SK-N-SH treated with all-trans-retinoic acid at 6 μM for 48 hours (cell line): ENCODE measurements around the gene AP3S2.

ENCODE experiments used
- GLIS3 ChIP-seq: fragments of 250-450 bp; sonication (Bioruptor Pico); IDR thresholded peaks from 2 replicates; pipeline ENCODE4 v1.5.0; 2020; ENCODE audit warnings: mild to moderate bottlenecking, moderate library complexity
- OSR1 ChIP-seq: fragments of 250-450 bp; sonication (Bioruptor Pico); IDR thresholded peaks from 2 replicates; pipeline ENCODE4 v1.8.0; 2022; ENCODE audit warnings: moderate library complexity, mild to moderate bottlenecking, inconsistent platforms
- TOX ChIP-seq: fragments of 250-450 bp; sonication (Bioruptor Pico); IDR thresholded peaks from 2 replicates; pipeline ENCODE4 v1.8.0; 2021; ENCODE audit warnings: mild to moderate bottlenecking, moderate library complexity, borderline replicate concordance
- ZFP3 ChIP-seq: fragments of 250-450 bp; sonication (Bioruptor Pico); IDR thresholded peaks from 2 replicates; pipeline ENCODE4 v1.5.0; 2020; ENCODE audit warnings: mild to moderate bottlenecking, moderate library complexity
- ZFP30 ChIP-seq: fragments of 450-650 bp; formaldehyde crosslinking; IDR thresholded peaks from 2 replicates; pipeline ENCODE4 v1.5.0; 2022; ENCODE audit warnings: mild to moderate bottlenecking, moderate library complexity
- TF ChIP-seq, protein P1 (sequence below): fragments of 250-450 bp; sonication (Bioruptor Pico); IDR thresholded peaks from 2 replicates; pipeline ENCODE4 v1.8.0; 2021; ENCODE audit warnings: low read depth, mild to moderate bottlenecking, moderate library complexity, borderline replicate concordance
- TF ChIP-seq, protein P2 (sequence below): fragments of 250-450 bp; sonication (Bioruptor Pico); IDR thresholded peaks from 2 replicates; pipeline ENCODE4 v1.8.0; 2020; ENCODE audit warnings: mild to moderate bottlenecking, moderate library complexity, borderline replicate concordance
- TF ChIP-seq, protein P3 (sequence below): fragments of 250-450 bp; sonication (Bioruptor Pico); IDR thresholded peaks from 2 replicates; pipeline ENCODE4 v1.5.1; 2021; ENCODE audit warnings: mild to moderate bottlenecking, moderate library complexity
- TF ChIP-seq, protein P4 (sequence below): fragments of 250-450 bp; sonication (Bioruptor Pico); IDR thresholded peaks from 2 replicates; pipeline ENCODE4 v1.5.1; 2020; ENCODE audit warnings: low read depth, mild to moderate bottlenecking, moderate library complexity

DNA sequence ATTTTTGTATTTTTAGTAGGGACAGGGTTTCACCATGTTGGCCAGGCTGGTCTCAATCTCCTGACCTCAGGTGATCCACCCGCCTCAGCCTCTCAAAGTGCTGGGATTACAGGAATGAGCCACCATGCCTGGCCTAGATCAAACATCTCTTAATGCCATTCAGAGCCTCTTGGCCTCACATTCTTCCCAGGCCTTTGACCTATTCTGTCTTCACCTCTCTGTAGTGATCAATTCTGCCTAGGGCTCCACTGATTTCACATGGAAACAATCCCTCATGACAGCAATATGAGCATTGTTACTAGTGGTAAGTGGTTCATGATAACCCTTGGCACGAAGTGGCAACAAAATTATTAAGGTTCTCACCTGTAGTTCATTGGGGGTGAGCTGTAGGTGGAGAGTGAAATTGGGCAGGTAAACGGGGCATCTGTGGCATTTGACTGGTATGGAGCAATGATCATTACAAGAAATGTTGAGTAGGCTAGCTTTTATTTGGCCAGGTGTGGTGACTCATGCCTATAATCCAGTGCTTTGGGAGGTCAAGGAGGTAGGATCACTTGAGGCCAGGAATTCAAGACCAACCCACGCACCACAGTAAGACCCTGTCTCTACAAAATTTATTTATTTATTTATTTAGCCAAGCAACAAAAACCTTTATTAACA, 23.8 kb upstream of the AP3S2 start:
- TF ChIP-seq, protein P1, sequence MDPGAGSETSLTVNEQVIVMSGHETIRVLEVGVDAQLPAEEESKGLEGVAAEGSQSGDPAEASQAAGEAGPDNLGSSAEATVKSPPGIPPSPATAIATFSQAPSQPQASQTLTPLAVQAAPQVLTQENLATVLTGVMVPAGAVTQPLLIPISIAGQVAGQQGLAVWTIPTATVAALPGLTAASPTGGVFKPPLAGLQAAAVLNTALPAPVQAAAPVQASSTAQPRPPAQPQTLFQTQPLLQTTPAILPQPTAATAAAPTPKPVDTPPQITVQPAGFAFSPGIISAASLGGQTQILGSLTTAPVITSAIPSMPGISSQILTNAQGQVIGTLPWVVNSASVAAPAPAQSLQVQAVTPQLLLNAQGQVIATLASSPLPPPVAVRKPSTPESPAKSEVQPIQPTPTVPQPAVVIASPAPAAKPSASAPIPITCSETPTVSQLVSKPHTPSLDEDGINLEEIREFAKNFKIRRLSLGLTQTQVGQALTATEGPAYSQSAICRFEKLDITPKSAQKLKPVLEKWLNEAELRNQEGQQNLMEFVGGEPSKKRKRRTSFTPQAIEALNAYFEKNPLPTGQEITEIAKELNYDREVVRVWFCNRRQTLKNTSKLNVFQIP, result no peak
- TF ChIP-seq OSR1 (no peak), ZFP30 (CRISPR knock-in tag) (no peak), TOX (CRISPR knock-in tag) (no peak), GLIS3 (no peak), ZFP3 (CRISPR knock-in tag) (no peak)
- TF ChIP-seq, protein P2, sequence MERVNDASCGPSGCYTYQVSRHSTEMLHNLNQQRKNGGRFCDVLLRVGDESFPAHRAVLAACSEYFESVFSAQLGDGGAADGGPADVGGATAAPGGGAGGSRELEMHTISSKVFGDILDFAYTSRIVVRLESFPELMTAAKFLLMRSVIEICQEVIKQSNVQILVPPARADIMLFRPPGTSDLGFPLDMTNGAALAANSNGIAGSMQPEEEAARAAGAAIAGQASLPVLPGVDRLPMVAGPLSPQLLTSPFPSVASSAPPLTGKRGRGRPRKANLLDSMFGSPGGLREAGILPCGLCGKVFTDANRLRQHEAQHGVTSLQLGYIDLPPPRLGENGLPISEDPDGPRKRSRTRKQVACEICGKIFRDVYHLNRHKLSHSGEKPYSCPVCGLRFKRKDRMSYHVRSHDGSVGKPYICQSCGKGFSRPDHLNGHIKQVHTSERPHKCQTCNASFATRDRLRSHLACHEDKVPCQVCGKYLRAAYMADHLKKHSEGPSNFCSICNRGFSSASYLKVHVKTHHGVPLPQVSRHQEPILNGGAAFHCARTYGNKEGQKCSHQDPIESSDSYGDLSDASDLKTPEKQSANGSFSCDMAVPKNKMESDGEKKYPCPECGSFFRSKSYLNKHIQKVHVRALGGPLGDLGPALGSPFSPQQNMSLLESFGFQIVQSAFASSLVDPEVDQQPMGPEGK (CRISPR knock-in tag), result no peak
- TF ChIP-seq, protein P3, sequence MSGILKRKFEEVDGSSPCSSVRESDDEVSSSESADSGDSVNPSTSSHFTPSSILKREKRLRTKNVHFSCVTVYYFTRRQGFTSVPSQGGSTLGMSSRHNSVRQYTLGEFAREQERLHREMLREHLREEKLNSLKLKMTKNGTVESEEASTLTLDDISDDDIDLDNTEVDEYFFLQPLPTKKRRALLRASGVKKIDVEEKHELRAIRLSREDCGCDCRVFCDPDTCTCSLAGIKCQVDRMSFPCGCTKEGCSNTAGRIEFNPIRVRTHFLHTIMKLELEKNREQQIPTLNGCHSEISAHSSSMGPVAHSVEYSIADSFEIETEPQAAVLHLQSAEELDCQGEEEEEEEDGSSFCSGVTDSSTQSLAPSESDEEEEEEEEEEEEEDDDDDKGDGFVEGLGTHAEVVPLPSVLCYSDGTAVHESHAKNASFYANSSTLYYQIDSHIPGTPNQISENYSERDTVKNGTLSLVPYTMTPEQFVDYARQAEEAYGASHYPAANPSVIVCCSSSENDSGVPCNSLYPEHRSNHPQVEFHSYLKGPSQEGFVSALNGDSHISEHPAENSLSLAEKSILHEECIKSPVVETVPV, result no peak
- TF ChIP-seq, protein P4, sequence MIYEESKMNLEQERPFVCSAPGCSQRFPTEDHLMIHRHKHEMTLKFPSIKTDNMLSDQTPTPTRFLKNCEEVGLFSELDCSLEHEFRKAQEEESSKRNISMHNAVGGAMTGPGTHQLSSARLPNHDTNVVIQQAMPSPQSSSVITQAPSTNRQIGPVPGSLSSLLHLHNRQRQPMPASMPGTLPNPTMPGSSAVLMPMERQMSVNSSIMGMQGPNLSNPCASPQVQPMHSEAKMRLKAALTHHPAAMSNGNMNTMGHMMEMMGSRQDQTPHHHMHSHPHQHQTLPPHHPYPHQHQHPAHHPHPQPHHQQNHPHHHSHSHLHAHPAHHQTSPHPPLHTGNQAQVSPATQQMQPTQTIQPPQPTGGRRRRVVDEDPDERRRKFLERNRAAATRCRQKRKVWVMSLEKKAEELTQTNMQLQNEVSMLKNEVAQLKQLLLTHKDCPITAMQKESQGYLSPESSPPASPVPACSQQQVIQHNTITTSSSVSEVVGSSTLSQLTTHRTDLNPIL (CRISPR knock-in tag), result no peak
